ENCODE results near the gene FBRS. TPM values are rescaled to one million over a fixed set of nuclear protein-coding genes. Genes with fewer than 3 reads are reported as not detected.

FBRS gene
- total and polyA plus RNA-seq, 2 experiments from 2014 or later, result 7.6 to 14.2 TPM

- no peak overlapping the region for H3K4me3 ChIP-seq
- H3K36me3 ChIP-seq (ENCODE audit: low read depth), result no peaks in the 10 kb centered on the region
- 12 to 21% methylated on average over 1 of the region's 1 CpG for WGBS, 2 experiments (ENCODE audit: low coverage in 1 of 2, low lambda C conversion rate in 2 of 2, missing lambda C conversion rate in 2 of 2)
- no peak overlapping the region for H3K4me2 ChIP-seq (ENCODE audit: unreplicated experiment)
- no peaks in the 10 kb centered on the region for H4K20me1 ChIP-seq (ENCODE audit: insufficient read depth)
- DNase-seq, result no peak
- no peak overlapping the region for H3K27ac ChIP-seq
- H3K79me2 ChIP-seq (ENCODE audit: insufficient read depth), result peaks cover 6% of the 10 kb centered on the region
- no peak overlapping the region for H3K9ac ChIP-seq
- H3K9me3 ChIP-seq (ENCODE audit: low read depth), result no peaks in the 10 kb centered on the region
- H2AFZ ChIP-seq, result no peak overlapping the region
- H3K4me1 ChIP-seq (ENCODE audit: insufficient read depth), result peaks cover 8% of the 10 kb centered on the region
- no peaks in the 10 kb centered on the region for H3K9me2 ChIP-seq (ENCODE audit: insufficient read depth)
- in situ Hi-C loops (cut with MboI), result no loop called here
- no peak for TF ChIP-seq EZH2 (IDR thresholded peaks at IDR 0.05; ENCODE audit: insufficient read depth, poor library complexity, severe bottlenecking)
- TF ChIP-seq EZH2phosphoT487 (IDR thresholded peaks at IDR 0.05; ENCODE audit: insufficient read depth, low read depth), result no peak
- no peaks in the 10 kb centered on the region for H3F3A ChIP-seq (ENCODE audit: insufficient read depth)
- no peaks in the 10 kb centered on the region for H3K27me3 ChIP-seq (replicated peaks; ENCODE audit: insufficient read depth)
Measured at GRCh38 chr16:30647274-30647571, 11.0 kb upstream of the FBRS start.

- H3F3A ChIP-seq (ENCODE audit: insufficient read depth), result no peaks in the 10 kb centered on the region
- 31 to 36% methylated on average over 22 of the region's 22 CpGs for WGBS, 2 experiments (ENCODE audit: low coverage in 1 of 2, low lambda C conversion rate in 2 of 2, missing lambda C conversion rate in 2 of 2)
- peaks cover 9% of the 10 kb centered on the region for H3K4me1 ChIP-seq (ENCODE audit: insufficient read depth)
- no peaks in the 10 kb centered on the region for H4K20me1 ChIP-seq (ENCODE audit: insufficient read depth)
- peaks cover 24% of the 10 kb centered on the region for H3K79me2 ChIP-seq (ENCODE audit: insufficient read depth)
- H3K4me2 ChIP-seq (ENCODE audit: unreplicated experiment), result peak overlapping the region; percentile 64
- in situ Hi-C loops (cut with MboI), result no loop called here
- TF ChIP-seq EZH2 (IDR thresholded peaks at IDR 0.05; ENCODE audit: insufficient read depth, poor library complexity, severe bottlenecking) (no peak), EZH2phosphoT487 (IDR thresholded peaks at IDR 0.05; ENCODE audit: insufficient read depth, low read depth) (no peak)
- peak overlapping the region; percentile 96 for H3K4me3 ChIP-seq
- H3K9me2 ChIP-seq (ENCODE audit: insufficient read depth), result no peaks in the 10 kb centered on the region
- DNase-seq, result no peak
- peak overlapping the region; percentile 98 for H2AFZ ChIP-seq
- H3K9me3 ChIP-seq (ENCODE audit: low read depth), result no peaks in the 10 kb centered on the region
- H3K27me3 ChIP-seq (replicated peaks; ENCODE audit: insufficient read depth), result no peaks in the 10 kb centered on the region
- peak overlapping the region; percentile 87 for H3K9ac ChIP-seq
- H3K36me3 ChIP-seq (ENCODE audit: low read depth), result no peaks in the 10 kb centered on the region
- peak overlapping the region; percentile 72 for H3K27ac ChIP-seq
Measured at GRCh38 chr16:30649725-30650368, 8.4 kb upstream of the FBRS start.

- Histone ChIP-seq H3K36me3 (ENCODE audit: low read depth) (no peaks in the 10 kb centered on the region), H3K79me2 (ENCODE audit: insufficient read depth) (peaks cover 24% of the 10 kb centered on the region), H3K9me2 (ENCODE audit: insufficient read depth) (no peaks in the 10 kb centered on the region), H3K27ac (peak within 1 kb of the TSS; percentile 72), H3F3A (ENCODE audit: insufficient read depth) (no peaks in the 10 kb centered on the region), H2AFZ (peak within 1 kb of the TSS; percentile 98), H3K9ac (peak within 1 kb of the TSS; percentile 87), H3K4me1 (ENCODE audit: insufficient read depth) (peaks cover 9% of the 10 kb centered on the region), H4K20me1 (ENCODE audit: insufficient read depth) (no peaks in the 10 kb centered on the region), H3K4me3 (peak within 1 kb of the TSS; percentile 96), H3K4me2 (ENCODE audit: unreplicated experiment) (peak within 1 kb of the TSS; percentile 85), H3K9me3 (ENCODE audit: low read depth) (no peaks in the 10 kb centered on the region), H3K27me3 (replicated peaks; ENCODE audit: insufficient read depth) (no peaks in the 10 kb centered on the region)
- WGBS, 2 experiments (ENCODE audit: low coverage in 1 of 2, low lambda C conversion rate in 2 of 2, missing lambda C conversion rate in 2 of 2), result 2 to 3% methylated on average over 35 to 52 of the region's 53 CpGs
- TF ChIP-seq EZH2 (IDR thresholded peaks at IDR 0.05; ENCODE audit: insufficient read depth, poor library complexity, severe bottlenecking) (no peak), EZH2phosphoT487 (IDR thresholded peaks at IDR 0.05; ENCODE audit: insufficient read depth, low read depth) (no peak)
- DNase-seq, result peak; percentile 99
- in situ Hi-C loops (cut with MboI), result no loop called here
Measured at GRCh38 chr16:30650369-30651123, 7.7 kb upstream of the FBRS start, which contains the start of gene PRR14. PRR14 (plus strand) TSS chr16:30650960; CDS start chr16:30651646, 686 bp downstream.

- Histone ChIP-seq H3K4me2 (ENCODE audit: unreplicated experiment) (peak overlapping the region; percentile 85), H3K27ac (peak overlapping the region; percentile 72), H2AFZ (peak overlapping the region; percentile 98), H3F3A (ENCODE audit: insufficient read depth) (peaks cover 5% of the 10 kb centered on the region; the same call in 1 of the 2 replicates), H3K9me3 (ENCODE audit: low read depth) (no peaks in the 10 kb centered on the region), H4K20me1 (ENCODE audit: insufficient read depth) (no peaks in the 10 kb centered on the region), H3K9me2 (ENCODE audit: insufficient read depth) (no peaks in the 10 kb centered on the region), H3K36me3 (ENCODE audit: low read depth) (peaks cover 7% of the 10 kb centered on the region; the same call in 1 of the 2 replicates), H3K9ac (peak overlapping the region; percentile 87), H3K79me2 (ENCODE audit: insufficient read depth) (peaks cover 24% of the 10 kb centered on the region), H3K4me1 (ENCODE audit: insufficient read depth) (peaks cover 9% of the 10 kb centered on the region), H3K27me3 (replicated peaks; ENCODE audit: insufficient read depth) (no peaks in the 10 kb centered on the region), H3K4me3 (peak overlapping the region; percentile 96)
- in situ Hi-C loops (cut with MboI), result no loop called here
- 1% methylated on average over 47 to 58 of the region's 71 CpGs for WGBS, 2 experiments (ENCODE audit: low coverage in 1 of 2, low lambda C conversion rate in 2 of 2, missing lambda C conversion rate in 2 of 2)
- DNase-seq, result peak; percentile 87
- TF ChIP-seq EZH2 (IDR thresholded peaks at IDR 0.05; ENCODE audit: insufficient read depth, poor library complexity, severe bottlenecking) (no peak), EZH2phosphoT487 (IDR thresholded peaks at IDR 0.05; ENCODE audit: insufficient read depth, low read depth) (no peak)
Measured at GRCh38 chr16:30651124-30652004, 6.9 kb upstream of the FBRS start.
